ENCODE results near the gene NIPBL. TPM values are rescaled to one million over a fixed set of nuclear protein-coding genes. Genes with fewer than 3 reads are reported as not detected.

Gene NIPBL
- total RNA-seq, 3 donors from 2014 or later: 61.9 to 112 (median 69.2) TPM

- H3K4me1 ChIP-seq: no peaks in the 10 kb centered on the region
- H3K9me3 ChIP-seq: no peaks in the 10 kb centered on the region
- no peak for TF ChIP-seq POLR2A (IDR thresholded peaks at IDR 0.05)
- no peaks in the 10 kb centered on the region for H3K36me3 ChIP-seq
- DNase-seq (ENCODE audit: low spot score in 2 of 2): no peak
- H3K27me3 ChIP-seq: no peaks in the 10 kb centered on the region
- no peak overlapping the region for H3K4me3 ChIP-seq
- no peak overlapping the region for H3K27ac ChIP-seq
- intact Hi-C loops (cut with DNase I; ENCODE audit: low total_unique reads): no loop called here
Observed at GRCh38 chr5:37044120-37044519, 167.6 kb downstream of the NIPBL start.

- H3K27ac ChIP-seq: no peak overlapping the region
- H3K27me3 ChIP-seq: no peaks in the 10 kb centered on the region
- no peaks in the 10 kb centered on the region for H3K9me3 ChIP-seq
- no peak overlapping the region for H3K4me3 ChIP-seq
- intact Hi-C loops (cut with DNase I; ENCODE audit: low total_unique reads): no loop called here
- H3K36me3 ChIP-seq: peaks cover 4% of the 10 kb centered on the region
- H3K4me1 ChIP-seq: no peaks in the 10 kb centered on the region
- TF ChIP-seq POLR2AphosphoS5 (IDR thresholded peaks at IDR 0.05) (no peak), CTCF (IDR thresholded peaks at IDR 0.05) (no peak), POLR2A (IDR thresholded peaks at IDR 0.05) (no peak)
- DNase-seq (ENCODE audit: low spot score in 2 of 2): no peak
Observed at GRCh38 chr5:37045703-37046102, 169.1 kb downstream of the NIPBL start.

GRCh38 chr5:37047947-37048346 is 171.4 kb downstream of the NIPBL start:
- peaks cover 10% of the 10 kb centered on the region for H3K36me3 ChIP-seq
- H3K27me3 ChIP-seq: no peaks in the 10 kb centered on the region
- no peak for DNase-seq (ENCODE audit: low spot score in 2 of 2)
- intact Hi-C loops (cut with DNase I; ENCODE audit: low total_unique reads): no loop called here
- TF ChIP-seq POLR2A (IDR thresholded peaks at IDR 0.05) (no peak), CTCF (IDR thresholded peaks at IDR 0.05) (no peak), POLR2AphosphoS5 (IDR thresholded peaks at IDR 0.05) (no peak)
- H3K9me3 ChIP-seq: no peaks in the 10 kb centered on the region
- no peak overlapping the region for H3K27ac ChIP-seq
- no peak overlapping the region for H3K4me3 ChIP-seq
- no peaks in the 10 kb centered on the region for H3K4me1 ChIP-seq

GRCh38 chr5:37054391-37054790 is 177.8 kb downstream of the NIPBL start:
- H3K36me3 ChIP-seq: peaks cover 12% of the 10 kb centered on the region
- H3K4me3 ChIP-seq: no peak overlapping the region
- no peaks in the 10 kb centered on the region for H3K9me3 ChIP-seq
- H3K27ac ChIP-seq: no peak overlapping the region
- H3K27me3 ChIP-seq: no peaks in the 10 kb centered on the region
- TF ChIP-seq POLR2A (IDR thresholded peaks at IDR 0.05): no peak
- TF ChIP-seq POLR2AphosphoS5 (IDR thresholded peaks at IDR 0.05): no peak
- no peak for TF ChIP-seq CTCF (IDR thresholded peaks at IDR 0.05)
- intact Hi-C loops (cut with DNase I; ENCODE audit: low total_unique reads): no loop called here
- H3K4me1 ChIP-seq: no peaks in the 10 kb centered on the region
- DNase-seq (ENCODE audit: low spot score in 2 of 2): no peak

GRCh38 chr5:37055383-37055990 is 178.9 kb downstream of the NIPBL start:
- intact Hi-C loops (cut with DNase I; ENCODE audit: low total_unique reads): no loop called here
- Histone ChIP-seq H3K27me3 (no peaks in the 10 kb centered on the region), H3K27ac (no peak overlapping the region), H3K36me3 (peaks cover 10% of the 10 kb centered on the region), H3K4me3 (no peak overlapping the region), H3K4me1 (no peaks in the 10 kb centered on the region), H3K9me3 (no peaks in the 10 kb centered on the region)
- no peak for DNase-seq (ENCODE audit: low spot score in 2 of 2)
- no peak for TF ChIP-seq POLR2AphosphoS5 (IDR thresholded peaks at IDR 0.05)
- no peak for TF ChIP-seq POLR2A (IDR thresholded peaks at IDR 0.05)
- no peak for TF ChIP-seq CTCF (IDR thresholded peaks at IDR 0.05)

GRCh38 chr5:37056762-37057161 is 180.2 kb downstream of the NIPBL start:
- peaks cover 8% of the 10 kb centered on the region for H3K36me3 ChIP-seq

More at GRCh38 chr5:37056762-37057161, 180.2 kb downstream of the NIPBL start:
- TF ChIP-seq CTCF (IDR thresholded peaks at IDR 0.05) (no peak), POLR2AphosphoS5 (IDR thresholded peaks at IDR 0.05) (no peak), POLR2A (IDR thresholded peaks at IDR 0.05) (no peak)
- Histone ChIP-seq H3K27ac (no peak overlapping the region), H3K4me3 (no peak overlapping the region), H3K4me1 (no peaks in the 10 kb centered on the region), H3K9me3 (no peaks in the 10 kb centered on the region), H3K27me3 (no peaks in the 10 kb centered on the region)
- intact Hi-C loops (cut with DNase I; ENCODE audit: low total_unique reads): no loop called here
- DNase-seq (ENCODE audit: low spot score in 2 of 2): no peak

All from breast epithelium (tissue), 4 donors.